NCI-H2081 (cell line): Measurements from ENCODE around the gene B3GNT3.
A peak's percentile ranks its signal among the peaks of the same experiment; 100 is the strongest.

Experiments
- DNase-seq, 2 experiments: peaks; one replicate each; lab custom pipeline; 2025; lab: John Stamatoyannopoulos, UW

The B3GNT3 gene

DNA sequence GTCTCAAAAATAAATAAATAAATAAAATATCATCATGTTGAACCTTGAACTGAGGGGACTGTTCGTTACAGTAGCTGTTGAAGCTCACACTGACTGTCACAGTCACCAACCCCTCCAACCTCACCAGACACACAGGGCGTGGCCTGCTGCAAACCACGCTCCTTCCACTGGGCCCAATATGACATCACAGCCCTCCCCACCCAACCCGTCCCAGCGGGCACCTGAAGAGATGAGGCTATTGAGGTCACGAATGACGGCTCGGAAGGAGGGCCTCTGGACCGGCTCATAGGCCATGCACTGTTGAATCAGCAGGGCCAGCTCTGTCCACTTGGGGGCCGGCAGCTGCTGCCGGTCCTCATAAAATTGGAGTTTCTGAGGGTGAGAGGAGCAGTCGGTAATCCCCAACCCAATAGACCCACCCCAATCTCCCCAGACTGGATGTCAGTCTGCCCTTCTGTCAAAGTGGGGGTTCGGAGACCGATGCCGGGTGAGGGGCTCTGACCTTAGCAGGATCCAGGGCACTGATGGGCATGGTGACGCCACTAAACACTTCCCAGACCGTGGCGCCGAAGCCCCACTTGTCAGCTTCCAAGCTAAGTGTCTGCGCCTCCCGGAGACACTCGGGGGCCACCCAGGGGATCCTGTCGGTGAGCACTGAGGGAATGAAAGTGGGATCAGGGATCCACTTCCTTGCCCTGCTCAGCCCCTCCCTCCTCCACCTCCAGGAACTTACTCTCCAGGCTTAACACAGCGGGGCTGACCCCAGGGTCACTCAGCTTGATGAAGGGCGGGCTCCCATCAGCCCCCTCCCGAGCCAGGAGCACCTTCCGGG lies 39.6 kb downstream of the B3GNT3 start:
- DNase-seq = no peak

DNA sequence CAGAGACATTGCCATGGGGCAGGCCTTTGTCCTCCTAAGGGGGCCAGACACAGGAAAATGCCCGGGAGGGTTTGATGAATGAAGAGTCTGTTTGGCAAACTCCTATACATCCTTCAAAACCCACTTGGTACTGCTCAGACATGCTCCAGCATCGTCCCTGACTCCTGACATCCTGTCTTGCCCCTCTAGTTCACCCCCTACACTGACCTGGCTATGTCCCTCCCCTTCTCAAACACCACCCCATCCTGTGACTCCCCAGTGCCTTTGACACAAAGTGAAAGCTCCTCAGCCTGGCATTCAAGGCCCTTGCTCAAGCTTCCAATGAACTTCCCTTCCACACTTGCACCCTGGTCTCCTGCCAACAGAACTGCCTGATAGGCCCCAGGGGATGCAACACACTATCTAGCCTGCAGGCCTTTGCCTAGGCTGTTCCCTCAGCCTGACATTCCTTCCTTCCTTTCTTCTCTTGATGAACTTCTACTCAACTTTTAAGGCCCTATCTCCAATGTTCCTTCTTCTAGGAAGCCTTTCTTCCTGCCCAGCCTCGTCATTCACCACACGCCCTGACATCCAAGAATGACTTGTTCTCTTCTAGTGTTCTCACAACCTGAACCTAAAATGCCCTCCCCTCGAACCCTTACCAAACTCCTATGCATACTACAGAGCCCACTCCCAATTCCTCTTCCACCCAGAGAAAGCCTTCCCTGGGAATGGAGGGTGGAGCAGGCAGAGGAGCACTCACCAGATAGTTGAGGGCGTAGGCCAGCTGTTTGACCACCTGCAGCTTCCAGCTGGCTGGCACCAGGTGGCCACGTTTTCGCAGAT lies 40.5 kb downstream of the B3GNT3 start:
- no peak for DNase-seq

DNA sequence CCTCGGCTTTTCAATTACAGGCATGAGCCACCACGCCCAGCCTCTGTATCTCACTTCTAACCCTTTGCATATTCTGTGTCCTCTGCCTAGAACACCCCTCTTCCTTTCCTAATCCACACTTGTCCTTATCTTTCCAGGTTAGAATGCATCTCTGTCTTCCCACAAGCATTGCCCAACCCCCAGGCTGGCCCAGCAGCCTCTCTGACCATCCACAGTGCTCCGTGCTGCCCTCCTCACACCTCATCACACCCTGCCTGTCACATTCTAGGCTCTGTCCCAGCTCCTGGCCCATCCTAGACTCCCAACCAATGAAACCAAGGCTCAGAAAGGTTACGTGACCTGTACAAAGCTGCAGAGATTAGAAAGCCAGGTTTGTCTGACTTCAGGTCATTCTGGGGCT lies 41.6 kb downstream of the B3GNT3 start:
- DNase-seq = no peak

DNA sequence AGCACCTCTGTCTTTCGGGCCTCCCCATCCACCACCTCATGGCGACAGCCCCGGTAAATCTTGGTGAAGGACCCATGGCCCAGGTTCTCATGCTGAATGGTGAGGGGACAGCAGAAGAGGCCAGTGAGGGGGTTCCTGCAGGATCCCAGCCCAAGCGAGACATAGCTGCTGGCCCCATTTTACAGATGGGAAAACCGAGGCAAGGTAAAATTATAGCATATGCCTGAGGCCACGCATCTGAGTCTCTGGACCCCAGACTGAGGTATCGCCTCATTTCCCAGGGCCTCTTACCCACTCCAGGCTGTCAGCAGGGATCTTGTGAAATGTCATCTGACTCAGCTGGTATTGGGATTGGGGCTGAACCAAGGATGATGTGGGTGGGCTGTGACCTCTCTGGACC lies 43.0 kb downstream of the B3GNT3 start:
- DNase-seq = no peak

DNA sequence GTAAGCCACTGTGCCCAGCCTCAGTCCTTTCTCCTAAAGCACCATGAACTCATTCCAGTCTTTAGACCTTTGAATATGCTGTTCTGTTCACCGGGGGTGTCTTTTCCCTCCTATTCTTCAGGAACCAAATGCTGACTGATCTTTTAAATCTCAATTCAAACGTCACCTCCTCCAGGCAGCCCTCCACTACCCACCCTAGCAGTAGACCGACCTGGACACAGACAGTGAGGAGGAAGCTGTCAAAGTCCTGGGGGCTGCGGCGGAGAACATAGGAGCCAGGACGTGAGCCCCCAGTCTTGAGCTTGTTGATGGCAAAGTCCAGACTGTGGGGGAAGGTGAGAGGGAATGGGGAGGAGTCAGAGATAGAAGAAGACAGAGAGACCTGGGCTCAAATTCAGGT lies 45.1 kb downstream of the B3GNT3 start:
- no peak for DNase-seq

DNA sequence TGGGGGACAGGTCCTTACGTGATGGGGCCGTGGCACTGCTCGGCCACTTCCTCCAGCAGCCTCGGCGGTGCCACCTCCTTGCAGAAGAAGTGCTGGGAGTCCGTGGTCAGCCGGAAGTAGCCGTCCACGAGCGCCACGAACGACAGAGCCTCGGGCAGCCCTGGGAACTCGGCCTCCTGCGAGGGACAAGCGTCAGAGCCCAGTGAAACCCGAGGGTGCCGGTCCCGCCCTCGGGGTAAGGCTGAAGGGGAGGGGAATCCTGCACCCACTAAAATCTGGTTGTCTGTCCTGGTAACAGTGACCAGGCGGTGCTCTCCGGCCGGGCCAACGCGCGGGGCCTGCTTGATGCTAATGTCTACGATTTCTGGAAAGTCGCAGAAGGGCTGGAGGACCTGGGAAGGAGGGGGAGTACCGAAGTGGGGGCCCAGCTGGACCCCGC lies 46.5 kb downstream of the B3GNT3 start:
- DNase-seq = no peak

DNA sequence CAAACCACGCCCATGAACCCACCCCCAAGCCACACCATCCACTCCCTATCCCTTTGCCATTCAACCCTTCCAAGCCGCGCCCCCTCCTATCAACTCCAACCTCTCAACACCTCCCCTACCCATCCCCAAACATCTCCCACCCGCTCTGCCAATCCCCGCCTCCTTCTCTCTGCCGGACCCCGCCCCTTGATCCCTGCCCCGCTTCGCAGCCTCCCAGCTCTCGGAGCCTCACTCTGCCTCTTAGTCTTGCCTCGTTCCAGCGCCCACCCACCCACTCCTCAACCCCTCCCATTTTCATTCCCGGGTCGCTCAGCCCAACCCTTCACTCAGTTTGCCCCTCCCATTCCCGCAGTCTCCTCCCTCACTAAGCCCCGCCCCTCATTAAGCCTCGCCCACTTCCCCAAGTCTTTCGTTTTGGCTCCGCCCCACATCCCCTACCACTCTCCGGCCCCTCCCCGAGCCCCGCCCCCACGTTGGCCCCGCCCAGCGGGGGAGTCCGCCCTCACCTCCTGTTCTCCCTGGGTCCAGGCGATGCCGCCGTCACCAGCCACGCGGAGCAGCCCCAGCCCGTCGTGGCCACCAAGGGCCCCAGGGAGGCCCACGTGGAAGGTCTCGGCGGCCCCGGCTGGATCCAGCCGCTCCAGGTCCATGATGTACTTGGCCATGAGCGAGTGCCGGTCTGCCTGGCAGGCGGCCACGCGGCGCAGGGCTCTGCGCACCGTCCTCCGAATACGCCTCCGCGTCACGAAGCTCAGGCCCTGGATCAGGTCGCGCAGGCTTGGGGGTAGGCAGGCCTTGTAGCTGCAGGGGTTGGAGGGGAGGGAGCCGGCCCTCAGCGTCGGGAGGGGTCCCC lies 47.1 kb downstream of the B3GNT3 start:
- DNase-seq = peak; percentile 62 to 69

DNA sequence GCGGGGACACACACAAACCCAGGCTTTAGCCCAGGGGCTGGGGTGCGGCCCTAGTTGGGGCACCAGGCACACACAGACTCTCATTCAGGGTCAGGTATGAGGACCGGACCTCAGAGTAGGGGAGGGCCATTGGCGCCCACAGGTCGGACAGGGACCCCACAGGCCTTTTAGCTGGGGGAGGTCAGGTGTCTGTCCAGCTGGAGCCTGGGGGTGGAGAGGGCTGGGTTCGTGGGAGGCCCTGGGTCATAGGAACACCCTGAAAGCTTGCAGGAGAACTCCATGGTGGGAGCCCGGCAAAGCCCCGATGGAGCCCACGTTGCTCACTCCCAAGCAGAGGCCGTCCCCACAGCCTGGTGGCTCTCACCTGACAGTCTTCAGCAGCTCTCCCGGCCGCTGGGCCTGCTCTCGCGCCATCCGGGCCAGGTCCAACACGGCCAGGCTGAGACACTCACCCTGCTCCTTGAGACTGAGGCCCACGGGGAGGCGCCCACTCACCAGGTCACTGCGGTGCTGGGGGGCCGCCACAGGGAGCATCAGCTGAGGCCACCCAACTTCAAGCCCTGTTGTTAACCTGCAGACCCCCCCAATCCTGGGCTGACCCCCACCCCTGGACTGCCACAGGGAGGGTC lies 47.8 kb downstream of the B3GNT3 start:
- DNase-seq = no peak

DNA sequence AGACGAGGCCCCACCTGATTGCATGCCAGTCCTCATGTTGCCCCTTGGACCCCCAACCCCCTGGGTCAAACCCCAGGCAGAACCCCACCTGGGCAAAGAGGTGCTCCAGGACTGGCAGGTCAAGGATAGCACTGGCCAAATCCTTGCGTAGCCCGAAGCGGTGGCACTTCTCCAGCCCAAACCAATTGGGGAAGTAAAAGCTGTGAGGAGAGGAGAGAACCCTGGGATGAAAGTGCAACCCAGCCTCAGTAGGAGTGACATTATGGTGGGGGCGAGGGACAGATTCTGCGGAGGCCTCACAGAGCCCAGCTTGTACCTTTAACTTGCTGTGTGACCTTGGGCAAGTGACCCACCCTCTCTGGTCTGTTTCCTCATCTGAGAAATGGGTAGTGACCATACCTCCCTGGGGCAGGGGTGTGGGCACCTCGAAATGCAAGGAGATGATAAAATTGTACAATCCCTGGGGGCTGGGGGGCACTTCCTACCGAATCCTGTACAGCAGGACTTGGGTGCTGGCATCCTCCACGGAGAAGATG lies 48.4 kb downstream of the B3GNT3 start:
- no peak for DNase-seq

DNA sequence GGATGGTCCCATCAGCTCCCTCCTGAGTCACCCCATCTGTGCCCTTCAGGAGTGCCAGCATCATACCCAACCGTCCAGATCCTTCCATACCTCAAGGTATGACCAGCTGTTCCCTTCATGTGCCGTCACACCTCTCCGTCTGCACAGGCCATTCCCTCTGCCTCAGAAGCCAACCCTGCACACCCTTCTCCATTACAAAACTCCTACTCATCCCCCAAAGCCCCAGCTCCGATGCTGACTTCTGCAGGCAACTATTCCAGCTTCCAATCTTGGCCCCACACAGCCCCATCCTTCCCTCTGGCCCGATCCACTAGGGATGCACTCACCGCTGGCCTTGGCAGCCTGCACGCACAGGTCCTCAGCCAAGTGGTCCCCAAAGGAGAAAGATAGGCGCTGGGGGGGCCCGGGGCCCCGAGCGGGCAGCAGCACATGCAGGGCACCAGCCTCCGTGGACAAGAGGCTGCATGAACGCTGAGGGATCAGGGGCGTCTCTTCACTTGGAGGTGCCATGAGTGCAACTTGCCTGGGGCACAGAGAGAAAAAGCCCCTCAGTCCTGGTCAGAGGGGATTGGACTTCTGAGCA lies 49.1 kb downstream of the B3GNT3 start:
- no peak for DNase-seq

DNA sequence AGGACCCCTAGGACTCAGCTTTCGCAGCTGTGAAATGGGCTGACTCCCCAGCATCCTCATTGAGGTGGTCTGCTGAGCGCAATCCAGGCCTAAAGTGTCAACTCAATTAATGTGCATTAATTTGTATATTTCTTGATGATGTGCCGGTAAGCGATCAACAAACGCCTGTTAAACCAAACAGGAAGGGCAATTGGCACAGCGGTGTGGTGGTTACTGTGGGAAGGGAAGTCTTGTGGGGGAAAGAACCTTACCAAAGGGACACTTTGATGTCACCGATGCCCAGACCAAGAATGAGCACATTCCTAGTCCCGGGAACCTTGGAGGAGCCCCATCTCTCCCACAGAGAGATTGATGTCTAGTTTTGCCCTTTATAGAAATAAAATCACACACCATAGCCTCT lies 51.2 kb downstream of the B3GNT3 start:
- no peak for DNase-seq

DNA sequence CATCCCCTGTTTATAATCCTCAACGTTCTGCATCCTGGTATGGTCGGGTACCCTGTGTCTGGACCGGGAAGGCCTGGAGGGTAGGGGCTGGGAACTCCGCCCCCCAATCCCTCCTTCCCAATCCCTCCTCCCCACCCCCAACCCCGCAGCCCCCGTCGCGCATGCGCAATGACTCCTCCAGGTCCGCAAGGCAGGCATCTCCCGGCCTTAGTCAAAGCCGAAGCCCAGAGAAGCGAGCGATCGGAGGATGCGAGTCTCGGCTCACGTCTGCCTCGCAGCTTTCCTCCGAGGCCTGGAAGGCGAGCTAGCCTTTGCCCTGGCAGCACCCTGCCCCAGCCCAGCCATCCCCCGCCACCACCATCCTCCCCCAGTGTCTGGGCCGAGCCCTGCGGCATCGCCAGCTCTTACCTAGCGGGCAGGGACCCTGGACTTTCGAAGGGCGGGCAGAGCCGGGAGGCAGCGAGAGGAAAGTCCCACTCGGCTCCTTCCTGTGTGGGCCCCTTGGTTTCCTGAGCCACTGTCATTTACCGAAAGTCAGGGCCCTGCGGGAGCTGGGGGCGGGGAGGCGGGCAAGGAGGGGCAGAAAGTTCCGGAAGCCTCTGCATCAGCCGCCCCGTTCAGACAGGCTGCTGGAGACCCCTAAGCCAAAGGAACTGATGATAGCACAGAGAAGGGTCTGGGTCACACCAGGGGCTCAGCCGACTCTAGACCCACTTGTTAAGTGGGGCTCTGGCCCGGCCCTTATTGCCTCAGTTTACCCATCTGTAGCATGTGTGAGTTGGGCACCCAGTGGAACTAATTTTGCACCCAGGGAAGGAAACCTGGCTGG lies 52.8 kb downstream of the B3GNT3 start, which contains the start of gene JAK3:
Gene JAK3 (minus strand): TSS at position 445 of the 829 bp plus-strand sequence. CDS start 3,565 bp downstream, outside the sequence.
- DNase-seq = no peak

DNA sequence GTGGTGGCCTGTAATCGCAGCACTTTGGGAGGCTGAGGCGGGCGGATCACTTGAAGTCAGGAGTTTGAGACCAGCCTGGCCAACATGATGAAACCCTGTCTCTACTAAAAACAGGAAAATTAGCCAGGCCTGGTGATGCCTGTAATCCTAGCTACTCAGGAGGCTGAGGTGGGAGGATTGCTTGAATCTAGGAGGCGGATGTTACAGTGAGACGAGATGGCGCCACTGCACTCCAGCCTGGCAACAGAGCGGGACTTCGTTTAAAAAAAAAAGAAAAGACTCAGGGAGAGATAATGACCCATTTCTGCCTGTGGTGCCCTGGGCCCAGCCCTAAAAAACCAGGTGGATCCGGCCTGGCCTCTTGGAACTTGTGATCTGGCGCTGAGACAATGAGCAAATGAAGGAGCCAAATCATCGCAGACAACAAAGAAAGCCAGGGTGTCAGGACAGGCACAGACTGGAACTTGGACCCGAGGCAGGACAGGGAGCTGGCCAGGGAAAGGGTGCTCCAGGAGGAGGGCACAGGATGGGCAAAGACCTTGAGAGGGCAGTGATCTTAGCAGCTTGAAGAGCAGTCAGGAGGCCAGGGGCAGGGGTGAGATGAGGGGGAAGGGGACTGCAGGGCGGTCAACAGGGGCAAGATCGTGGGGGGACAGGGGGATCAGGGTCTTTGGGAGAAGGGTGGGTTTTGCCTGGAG lies 53.8 kb downstream of the B3GNT3 start:
- no peak for DNase-seq

DNA sequence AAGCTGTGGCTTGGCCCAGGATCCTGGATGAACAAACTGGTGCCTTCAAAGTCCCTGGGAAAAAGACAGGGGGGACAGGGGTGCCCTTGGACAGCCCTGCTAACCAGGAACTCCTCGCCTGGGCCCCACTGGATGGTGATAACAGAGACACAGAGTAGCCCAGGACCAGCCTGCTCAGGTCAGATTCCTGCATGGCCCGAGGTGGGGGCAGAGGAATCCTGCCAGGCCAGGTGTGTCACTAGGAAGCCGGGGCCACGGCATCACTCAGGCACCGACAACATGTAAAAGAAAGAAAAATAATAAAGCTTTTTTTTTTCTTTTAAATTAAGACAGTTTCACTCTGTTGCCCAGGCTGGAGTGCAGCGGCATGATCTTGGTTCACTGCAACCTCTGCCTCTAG lies 59.1 kb downstream of the B3GNT3 start:
- no peak for DNase-seq

DNA sequence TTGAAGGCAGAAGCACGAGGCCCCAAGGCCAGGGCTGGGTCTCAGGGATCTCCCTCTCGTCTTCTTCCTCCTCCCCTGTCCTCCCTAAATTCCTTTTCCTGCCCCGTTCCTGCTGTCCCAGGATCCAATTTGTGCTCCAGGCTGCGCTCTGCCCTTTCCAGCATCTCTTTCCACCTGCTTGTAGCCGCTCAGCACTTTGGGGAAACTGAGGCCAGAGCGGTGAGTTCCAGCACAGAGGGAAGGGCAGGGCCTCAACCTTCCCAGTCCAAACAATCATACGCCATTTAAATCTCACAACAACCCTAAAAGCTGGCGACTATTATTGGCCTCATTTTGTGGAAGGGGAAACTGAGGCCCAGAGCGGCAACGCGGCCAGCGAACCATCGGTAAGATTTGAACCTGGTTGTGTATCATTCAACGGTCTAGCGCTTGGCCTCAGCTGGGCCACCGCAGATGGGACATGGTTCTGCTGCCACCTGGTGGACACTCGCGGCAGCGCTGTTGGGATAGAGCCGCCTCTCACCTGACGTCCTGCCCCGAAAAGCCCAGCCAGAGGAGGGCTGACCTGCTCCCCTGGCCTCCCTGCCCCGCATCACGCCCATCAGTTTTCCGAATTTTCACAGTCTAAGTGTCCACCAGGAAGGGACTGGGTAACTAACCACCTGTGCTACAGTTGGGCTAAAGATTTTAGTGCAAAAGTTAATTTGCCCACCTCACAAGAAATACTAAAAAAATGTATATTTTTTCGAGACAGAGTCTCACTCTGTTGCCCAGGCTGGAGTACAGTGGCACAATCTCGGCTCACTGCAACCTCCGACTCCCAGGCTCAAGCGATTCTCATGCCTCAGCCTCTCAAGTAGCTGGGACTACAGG lies 60.6 kb downstream of the B3GNT3 start:
- peak; percentile 70 to 73 for DNase-seq

DNA sequence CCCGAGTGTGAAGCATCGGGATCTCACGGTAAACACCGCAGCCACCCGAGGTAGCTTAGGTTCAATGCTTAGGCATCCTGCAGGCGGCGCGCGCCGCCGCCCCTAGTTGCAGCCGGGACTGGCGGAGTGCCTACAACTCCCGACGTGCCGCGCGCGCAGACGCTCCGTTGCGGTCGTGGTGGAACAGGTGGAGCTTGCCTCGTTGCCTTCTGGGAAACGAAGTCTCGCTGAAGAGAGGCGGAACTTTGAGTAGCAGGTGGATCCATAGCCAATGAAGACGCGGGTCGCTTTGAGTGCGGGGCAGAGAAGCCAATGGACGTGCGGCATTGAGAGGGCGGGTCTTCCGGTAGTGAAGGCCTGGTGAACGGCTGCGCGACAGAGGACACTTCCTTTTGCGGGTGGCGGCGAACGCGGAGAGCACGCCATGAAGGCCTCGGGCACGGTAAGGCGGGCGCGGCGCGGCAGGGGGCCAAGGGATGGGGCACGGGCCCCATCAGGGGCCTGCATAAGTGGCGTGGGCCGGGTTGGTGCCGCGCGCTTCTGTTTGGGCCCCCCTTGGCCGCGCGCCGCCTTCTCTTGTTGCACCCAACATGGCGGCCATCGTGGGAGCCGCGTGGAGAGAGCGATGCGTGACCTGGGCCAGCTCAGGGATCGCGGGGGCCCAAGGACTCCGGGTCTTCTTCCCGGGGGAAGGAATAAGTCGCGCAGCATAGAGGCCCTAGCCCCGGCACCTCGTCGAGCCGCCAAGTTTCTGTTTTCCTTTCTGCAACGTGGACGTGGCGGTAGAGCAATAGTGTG lies 64.8 kb downstream of the B3GNT3 start, which contains the start of gene RPL18A:
Gene RPL18A (plus strand): TSS at position 378 of the 798 bp plus-strand sequence. CDS start 47 bp downstream, at position 425.
- DNase-seq = peak; percentile 98 to 99

DNA sequence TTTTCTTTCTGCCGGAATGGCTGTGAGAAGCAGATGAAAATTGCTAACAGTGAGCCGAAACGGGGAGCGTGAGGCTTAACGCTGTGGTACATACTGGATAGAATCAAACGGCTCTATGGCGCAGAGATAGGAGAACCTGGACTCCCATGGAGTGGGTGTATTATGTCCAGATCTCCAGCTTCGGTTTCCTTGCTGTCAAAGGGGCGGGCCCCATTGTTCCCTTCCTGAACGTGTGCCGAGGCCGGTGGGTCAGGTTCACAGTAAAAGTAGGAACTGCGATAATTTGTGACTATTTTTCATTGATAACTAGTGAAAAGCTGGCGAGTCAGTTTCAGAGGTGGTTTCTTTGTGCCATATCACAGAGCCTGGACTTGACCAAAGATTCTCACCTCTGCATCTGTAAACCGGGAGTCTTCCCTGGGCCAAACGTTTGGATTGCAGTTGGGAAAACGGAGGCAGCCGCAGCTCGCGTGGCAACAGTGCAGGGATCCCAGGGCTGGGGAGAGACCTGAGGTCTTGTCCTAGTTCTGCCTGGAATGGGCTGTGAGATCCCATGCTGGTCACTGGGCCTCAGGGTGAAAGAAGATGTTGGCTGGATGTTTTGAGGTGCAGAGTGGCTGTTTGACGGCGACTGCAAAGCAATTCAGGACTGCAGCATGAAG lies 65.5 kb downstream of the B3GNT3 start:
- no peak for DNase-seq
